C4-2B (cell line): Measurements from ENCODE around the gene CLSTN2.

Experiments
- H3K27ac ChIP-seq: fragments of 450-650 bp; 2 replicates; pipeline ENCODE4 v1.5.1; 2017
- CTCF ChIP-seq: fragments of 450-650 bp; conservative IDR thresholded peaks from 2 replicates; pipeline ENCODE4 v1.5.1; 2017; ENCODE audit warnings: mild to moderate bottlenecking
- ZFX ChIP-seq: fragments of 450-650 bp; IDR thresholded peaks from 2 replicates; pipeline ENCODE4 v1.6.1; 2017

The CLSTN2 gene

DNA sequence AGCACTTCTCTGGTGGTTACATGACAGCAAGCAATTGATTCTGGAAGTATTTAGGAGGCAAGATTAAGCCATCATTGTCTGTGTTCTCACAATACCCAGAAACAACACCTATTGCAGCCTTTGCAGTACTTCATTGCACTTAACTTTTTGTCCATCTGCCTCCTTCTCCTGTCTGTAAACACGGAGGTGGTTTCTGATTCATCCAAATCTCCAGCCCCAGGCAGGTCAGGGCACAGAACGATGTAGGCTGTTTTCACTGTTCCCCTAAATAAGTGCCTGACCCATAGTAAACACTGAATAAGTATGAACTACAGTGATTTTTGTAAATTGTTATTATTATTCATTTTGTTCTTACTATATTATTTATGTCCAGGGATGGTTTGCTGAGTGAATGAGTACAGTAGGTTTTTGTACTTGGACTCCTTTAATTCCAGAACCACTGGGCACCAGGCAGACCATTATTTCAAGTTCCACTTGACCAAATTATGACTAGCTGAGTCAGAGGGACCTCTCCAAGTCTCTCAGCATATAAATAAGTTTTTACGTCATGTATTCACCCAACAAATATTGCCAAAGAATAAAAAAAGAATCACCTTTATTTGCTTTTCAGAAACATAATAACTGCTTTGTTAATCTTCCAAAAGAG lies 459.6 kb downstream of the CLSTN2 start:
- H3K27ac ChIP-seq: no peak overlapping the region
- no peak for TF ChIP-seq CTCF
- TF ChIP-seq ZFX: no peak

GRCh38 chr3:140395134-140396075 lies 460.4 kb downstream of the CLSTN2 start:
- no peak for TF ChIP-seq CTCF
- TF ChIP-seq ZFX: no peak
- no peak overlapping the region for H3K27ac ChIP-seq

DNA sequence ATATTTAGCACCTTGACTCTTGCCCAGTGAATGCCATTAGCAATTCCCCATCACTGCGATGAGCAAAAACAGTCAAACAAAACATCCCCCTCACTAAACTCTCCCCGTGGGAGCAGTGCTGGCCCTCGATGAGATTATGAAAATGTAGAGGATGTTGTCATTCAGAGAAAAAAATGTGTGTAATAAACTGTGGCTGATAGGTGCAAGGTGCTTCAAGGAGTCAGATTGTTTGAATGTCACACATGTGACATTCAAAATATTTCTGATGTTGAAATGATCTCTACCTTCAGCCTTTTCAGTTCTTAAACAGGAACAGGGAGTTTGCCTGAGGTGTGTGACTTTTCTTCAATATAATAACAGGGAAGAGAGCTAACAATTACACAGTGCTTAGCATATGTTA lies 461.1 kb downstream of the CLSTN2 start:
- H3K27ac ChIP-seq: no peak overlapping the region
- TF ChIP-seq CTCF (no peak), ZFX (no peak)

GRCh38 chr3:140397847-140398246 lies 462.9 kb downstream of the CLSTN2 start:
- H3K27ac ChIP-seq: no peak overlapping the region
- no peak for TF ChIP-seq ZFX
- no peak for TF ChIP-seq CTCF

GRCh38 chr3:140398387-140398786 lies 463.4 kb downstream of the CLSTN2 start:
- TF ChIP-seq CTCF (no peak), ZFX (no peak)
- H3K27ac ChIP-seq: no peak overlapping the region

DNA sequence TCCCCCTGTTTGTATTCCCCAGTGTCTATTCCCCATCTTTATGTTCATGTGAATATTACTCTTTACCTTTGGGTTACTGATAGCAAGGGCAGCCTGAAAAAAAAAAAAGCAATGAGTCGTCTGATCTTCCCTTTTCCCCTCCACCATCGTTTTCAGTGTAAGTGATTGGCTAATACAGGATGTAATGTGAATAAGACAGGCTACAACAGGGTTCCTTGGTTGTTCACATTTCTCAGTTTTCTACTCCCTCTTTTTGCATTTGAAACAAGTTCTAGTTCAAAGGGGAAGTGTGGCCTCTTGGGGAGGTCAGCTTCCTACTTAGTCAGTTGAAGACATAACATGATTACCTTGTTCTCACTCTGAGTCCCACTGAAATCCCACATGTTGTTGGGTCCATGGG lies 464.9 kb downstream of the CLSTN2 start:
- TF ChIP-seq ZFX: no peak
- no peak for TF ChIP-seq CTCF
- no peak overlapping the region for H3K27ac ChIP-seq

GRCh38 chr3:140403079-140403478 lies 468.1 kb downstream of the CLSTN2 start:
- H3K27ac ChIP-seq: no peak overlapping the region
- TF ChIP-seq CTCF (no peak), ZFX (no peak)
